Lower lobe of right lung (tissue), 2 donors: Measurements from ENCODE around the gene CCDC167. TPM values are rescaled to one million over a fixed set of nuclear protein-coding genes. Genes with fewer than 3 reads are reported as not detected.

Source experiments
- ATAC-seq, 2 donors: fragments of 200-7000 bp; cut with Tn5 transposase; one replicate each; pipeline ENCODE4 v1.9.1; 2020 to 2022; ENCODE audit warnings: mild to moderate bottlenecking in 2 of 2, moderate library complexity in 2 of 2
- DNase-seq: peaks from one replicate; pipeline ENCODE4 v3.0.0-alpha.2; 2020
- H3K27ac ChIP-seq: fragments of 200-600 bp; one replicate; pipeline ENCODE4 v1.8.0; 2022
- H3K27me3 ChIP-seq: fragments of 200-600 bp; one replicate; pipeline ENCODE4 v1.8.0; 2022; ENCODE audit warnings: low read depth
- H3K36me3 ChIP-seq: fragments of 200-600 bp; one replicate; pipeline ENCODE4 v1.8.0; 2022; ENCODE audit warnings: mild to moderate bottlenecking
- H3K4me1 ChIP-seq: fragments of 200-600 bp; one replicate; pipeline ENCODE4 v1.8.0; 2022
- H3K4me3 ChIP-seq: fragments of 200-600 bp; one replicate; pipeline ENCODE4 v1.8.0; 2022; ENCODE audit warnings: mild to moderate bottlenecking
- H3K9me3 ChIP-seq: fragments of 200-600 bp; one replicate; pipeline ENCODE4 v1.8.0; 2022
- CTCF ChIP-seq: fragments of 200-600 bp; IDR thresholded peaks from one replicate; pipeline ENCODE4 v1.8.0; 2022; ENCODE audit warnings: antibody characterized with exemption, mild to moderate bottlenecking
- intact Hi-C: fragments of 100-400 bp; cut with DNase I; formaldehyde crosslinking; loops from one replicate; pipeline ENCODE4 v1.11.0; 2022
- total RNA-seq: library from RNA; stranded (reverse); fragmentation: NEBNext Ultra II Directional; extraction: Animal tissue kit (Norgen Biotek cat#: 25700); gene quantifications from one replicate; pipeline ENCODE4 v1.2.1, GENCODE V29; 2021
- donor health status: DM: no; HTN: yes; CAD: no; lungs with severe emphysema.

The CCDC167 gene
- total RNA-seq, 1 donor from 2014 or later, result 12.7 TPM

DNA sequence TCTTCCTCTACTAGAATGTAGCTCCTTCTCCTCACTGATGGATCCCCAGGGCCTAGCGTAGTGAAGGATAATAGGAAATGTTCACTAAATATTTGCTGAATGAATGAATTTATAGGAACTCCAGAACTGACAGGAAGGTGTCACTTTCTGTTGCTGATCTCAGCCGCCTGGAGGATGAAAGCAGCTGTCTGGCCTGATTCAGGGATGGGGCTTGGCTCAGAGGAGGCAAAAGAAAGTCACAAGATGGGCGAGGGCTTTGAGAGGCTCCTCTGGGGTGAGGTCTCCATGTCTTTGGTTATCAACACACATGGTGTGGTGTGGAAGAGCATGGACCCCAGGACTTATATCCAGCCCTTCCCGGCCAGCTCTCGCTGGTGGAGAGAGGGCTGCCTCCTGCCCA lies 11.5 kb upstream of the CCDC167 start:
- Histone ChIP-seq H3K27me3 (peaks cover 25% of the 10 kb centered on the region), H3K9me3 (no peaks in the 10 kb centered on the region), H3K36me3 (no peaks in the 10 kb centered on the region), H3K4me3 (no peak overlapping the region), H3K4me1 (peaks cover 7% of the 10 kb centered on the region), H3K27ac (no peak overlapping the region)
- intact Hi-C loops, result no loop called here
- DNase-seq, result no peak
- TF ChIP-seq CTCF, result no peak
- no peak for ATAC-seq

GRCh38 chr6:37507690-37508421 lies 8.2 kb upstream of the CCDC167 start:
- intact Hi-C loops, result no loop called here
- DNase-seq, result no peak
- TF ChIP-seq CTCF, result no peak
- peaks cover 9% of the 10 kb centered on the region for H3K4me1 ChIP-seq
- no peaks in the 10 kb centered on the region for H3K36me3 ChIP-seq
- H3K27ac ChIP-seq, result no peak overlapping the region
- H3K9me3 ChIP-seq, result no peaks in the 10 kb centered on the region
- no peak overlapping the region for H3K4me3 ChIP-seq
- H3K27me3 ChIP-seq, result peaks cover 14% of the 10 kb centered on the region
- no peak for ATAC-seq

DNA sequence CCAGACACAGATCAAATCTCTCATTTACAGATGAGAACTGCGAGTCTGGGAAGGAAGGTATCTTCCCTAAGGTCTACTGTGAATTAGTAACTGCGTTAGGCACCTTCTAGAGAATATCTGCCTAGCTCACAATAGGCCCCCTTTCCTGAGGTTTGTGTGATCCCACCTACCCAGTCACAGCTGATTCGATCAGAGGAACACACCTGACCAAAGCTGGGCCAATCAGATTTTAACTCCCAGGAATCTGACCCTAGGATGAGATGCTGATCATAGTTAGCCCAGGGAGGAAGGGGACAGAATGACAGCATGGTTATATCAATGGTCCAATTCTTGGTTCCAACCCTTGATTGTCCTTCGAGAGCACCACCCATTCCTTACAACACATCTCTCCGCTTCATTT lies 7.4 kb upstream of the CCDC167 start:
- intact Hi-C loops, result no loop called here
- TF ChIP-seq CTCF, result no peak
- Histone ChIP-seq H3K27me3 (peaks cover 9% of the 10 kb centered on the region), H3K4me3 (no peak overlapping the region), H3K36me3 (no peaks in the 10 kb centered on the region), H3K4me1 (peaks cover 9% of the 10 kb centered on the region), H3K9me3 (no peaks in the 10 kb centered on the region), H3K27ac (no peak overlapping the region)
- ATAC-seq (no peak), DNase-seq (no peak)

- H3K27ac ChIP-seq, result no peak overlapping the region
- peaks cover 9% of the 10 kb centered on the region for H3K4me1 ChIP-seq
- H3K27me3 ChIP-seq, result peaks cover 3% of the 10 kb centered on the region
- no peak for DNase-seq
- no peak for ATAC-seq
- no peak overlapping the region for H3K4me3 ChIP-seq
- TF ChIP-seq CTCF, result no peak
- intact Hi-C loops, result no loop called here
- H3K9me3 ChIP-seq, result no peaks in the 10 kb centered on the region
- no peaks in the 10 kb centered on the region for H3K36me3 ChIP-seq
Observed at GRCh38 chr6:37506479-37506878, 6.8 kb upstream of the CCDC167 start.

DNA sequence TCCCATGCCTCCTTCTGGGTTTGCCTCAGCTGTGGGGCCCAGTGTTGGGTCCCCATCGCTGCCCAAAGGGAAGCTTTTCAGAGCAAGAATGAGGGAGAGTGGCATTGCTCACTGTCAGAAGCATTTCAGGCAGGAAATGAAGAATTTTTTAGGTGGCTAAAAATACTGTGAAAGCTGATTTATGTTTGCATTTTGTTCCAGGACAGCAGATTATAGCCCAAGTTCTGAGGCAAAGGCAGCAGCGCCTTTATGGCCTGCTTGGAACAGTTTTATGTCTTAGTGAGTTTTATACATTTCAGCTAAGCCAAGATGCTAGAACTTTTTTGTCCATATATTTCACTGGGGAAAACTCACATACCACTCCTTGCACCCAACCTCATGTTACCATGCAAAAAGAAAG lies 4.3 kb upstream of the CCDC167 start:
- Histone ChIP-seq H3K9me3 (no peaks in the 10 kb centered on the region), H3K36me3 (no peaks in the 10 kb centered on the region), H3K4me1 (peaks cover 13% of the 10 kb centered on the region), H3K27me3 (no peaks in the 10 kb centered on the region), H3K4me3 (no peak overlapping the region), H3K27ac (no peak overlapping the region)
- ATAC-seq, result no peak
- TF ChIP-seq CTCF, result no peak
- intact Hi-C loops, result no loop called here
- no peak for DNase-seq
